Gastrocnemius medialis (tissue), 4 donors: ENCODE data around the gene CDC37L1.

Experiments
- POLR2A ChIP-seq, 2 donors: fragments of 450-650 bp; IDR thresholded peaks; one replicate each; pipeline ENCODE4 v1.6.1; 2017; ENCODE audit warnings: antibody characterized with exemption in 2 of 2, mild to moderate bottlenecking in 2 of 2, moderate library complexity in 2 of 2
- TF ChIP-seq, protein P1 (sequence below), 5 experiments: fragments of 450-650 bp in 3 of 5; fragments of 200-600 bp in 2 of 5; sonication (generic) in 2 of 5; IDR thresholded peaks in 4 of 5; conservative IDR thresholded peaks in 1 of 5; 1 replicate in 4 of 5; 2 replicates in 1 of 5; pipeline ENCODE4 v1.5.1; 2016 to 2019; ENCODE audit warnings: antibody characterized with exemption in 5 of 5, mild to moderate bottlenecking in 3 of 5, moderate library complexity in 3 of 5

DNA sequence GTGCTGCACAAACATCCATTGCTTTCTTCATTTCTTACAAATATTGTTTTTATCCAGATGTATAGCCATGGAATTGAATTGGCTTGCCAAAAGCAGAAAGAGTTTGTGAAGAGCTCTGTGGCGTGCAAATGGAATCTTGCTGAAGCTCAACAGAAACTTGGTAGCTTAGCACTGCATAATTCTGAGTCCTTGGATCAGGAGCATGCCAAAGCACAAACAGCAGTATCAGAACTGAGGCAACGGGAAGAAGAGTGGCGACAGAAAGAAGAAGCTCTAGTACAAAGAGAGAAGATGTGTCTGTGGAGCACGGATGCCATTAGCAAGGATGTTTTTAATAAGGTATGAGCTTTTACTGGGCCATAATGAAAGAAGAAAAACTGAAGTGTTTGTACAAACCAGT is 5.5 kb downstream of the CDC37L1 start:
- TF ChIP-seq, protein P1, sequence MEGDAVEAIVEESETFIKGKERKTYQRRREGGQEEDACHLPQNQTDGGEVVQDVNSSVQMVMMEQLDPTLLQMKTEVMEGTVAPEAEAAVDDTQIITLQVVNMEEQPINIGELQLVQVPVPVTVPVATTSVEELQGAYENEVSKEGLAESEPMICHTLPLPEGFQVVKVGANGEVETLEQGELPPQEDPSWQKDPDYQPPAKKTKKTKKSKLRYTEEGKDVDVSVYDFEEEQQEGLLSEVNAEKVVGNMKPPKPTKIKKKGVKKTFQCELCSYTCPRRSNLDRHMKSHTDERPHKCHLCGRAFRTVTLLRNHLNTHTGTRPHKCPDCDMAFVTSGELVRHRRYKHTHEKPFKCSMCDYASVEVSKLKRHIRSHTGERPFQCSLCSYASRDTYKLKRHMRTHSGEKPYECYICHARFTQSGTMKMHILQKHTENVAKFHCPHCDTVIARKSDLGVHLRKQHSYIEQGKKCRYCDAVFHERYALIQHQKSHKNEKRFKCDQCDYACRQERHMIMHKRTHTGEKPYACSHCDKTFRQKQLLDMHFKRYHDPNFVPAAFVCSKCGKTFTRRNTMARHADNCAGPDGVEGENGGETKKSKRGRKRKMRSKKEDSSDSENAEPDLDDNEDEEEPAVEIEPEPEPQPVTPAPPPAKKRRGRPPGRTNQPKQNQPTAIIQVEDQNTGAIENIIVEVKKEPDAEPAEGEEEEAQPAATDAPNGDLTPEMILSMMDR (IDR thresholded peaks at IDR 0.05 in 4 of 5, conservative IDR thresholded peaks at IDR 0.05 in 1 of 5), result no peak
- no peak for TF ChIP-seq POLR2A (IDR thresholded peaks at IDR 0.05)
